Activated naive CD8-positive, alpha-beta T cell treated with anti-CD3 and anti-CD28 coated beads, Interleukin-2, amount 50 U/mL, for 16 hours (primary cell): ENCODE measurements around the gene LGR6.

Experiments
- DNase-seq: peaks from one replicate; pipeline ENCODE4 v3.0.0-alpha.2; 2020; ENCODE audit warnings: low read depth, low spot score

Gene LGR6

GRCh38 chr1:202289009-202289408, 95.4 kb downstream of the LGR6 start:
- no peak for DNase-seq

- no peak for DNase-seq
These were observed 97.4 kb downstream of the LGR6 start for GRCh38 chr1:202291001-202291400.

- DNase-seq, result no peak
These were observed 98.5 kb downstream of the LGR6 start for GRCh38 chr1:202291961-202292712.

- DNase-seq, result no peak
These were observed 99.2 kb downstream of the LGR6 start for GRCh38 chr1:202292773-202293172.

GRCh38 chr1:202293569-202293968, 100.0 kb downstream of the LGR6 start:
- no peak for DNase-seq

- DNase-seq, result no peak
These were observed 108.6 kb downstream of the LGR6 start for GRCh38 chr1:202302166-202302565.

- no peak for DNase-seq
These were observed 110.8 kb downstream of the LGR6 start for GRCh38 chr1:202304375-202304774.

GRCh38 chr1:202305168-202305567, 111.6 kb downstream of the LGR6 start:
- DNase-seq, result no peak

GRCh38 chr1:202306535-202307345, 113.1 kb downstream of the LGR6 start:
- no peak for DNase-seq

GRCh38 chr1:202310071-202310725, 116.6 kb downstream of the LGR6 start:
- no peak for DNase-seq

- DNase-seq, result no peak
These were observed 117.1 kb downstream of the LGR6 start for GRCh38 chr1:202310746-202311145.

GRCh38 chr1:202311875-202312635, 118.5 kb downstream of the LGR6 start:
- no peak for DNase-seq

- peak; percentile 45 for DNase-seq
These were observed 122.1 kb downstream of the LGR6 start for GRCh38 chr1:202315576-202316168.

- no peak for DNase-seq
These were observed 122.6 kb downstream of the LGR6 start for GRCh38 chr1:202316186-202316585.

GRCh38 chr1:202317941-202318925, 124.6 kb downstream of the LGR6 start:
- no peak for DNase-seq

- no peak for DNase-seq
These were observed 125.9 kb downstream of the LGR6 start for GRCh38 chr1:202319381-202320080.

GRCh38 chr1:202320081-202320405, 126.4 kb downstream of the LGR6 start:
- no peak for DNase-seq

GRCh38 chr1:202323731-202324130, 130.1 kb downstream of the LGR6 start:
- DNase-seq, result no peak

GRCh38 chr1:202324646-202325045, 131.0 kb downstream of the LGR6 start:
- DNase-seq, result no peak

- DNase-seq, result no peak
These were observed 136.3 kb downstream of the LGR6 start for GRCh38 chr1:202329891-202330290.
